Bronchial epithelial cell (primary cell): ENCODE measurements around the gene DOHH. TPM values are rescaled to one million over a fixed set of nuclear protein-coding genes. Genes with fewer than 3 reads are reported as not detected.
"Not testable (repeated sequence)": the region's sequence is repeated elsewhere in the genome, so short reads cannot be mapped to it uniquely, and the experiment has no call there.

ENCODE experiments used
- DNase-seq: peaks from one replicate; pipeline ENCODE4 v3.0.0-alpha.2; 2010; ENCODE audit warnings: low read depth
- FAIRE-seq: peaks from 2 replicates; lab custom pipeline; 2011; peaks lifted over from hg19 to GRCh38; lab: Jason Lieb, UNC
- H3K27me3 ChIP-seq: 2 replicates; pipeline ENCODE4 v1.5.1; 2011; ENCODE audit warnings: low read length; ENCODE audit not compliant: control insufficient read depth, insufficient read depth
- H3K36me3 ChIP-seq: 2 replicates; pipeline ENCODE4 v1.5.1; 2011; ENCODE audit warnings: low read length; ENCODE audit not compliant: control insufficient read depth, insufficient read depth
- H3K4me3 ChIP-seq: 2 replicates; pipeline ENCODE4 v1.5.1; 2011; ENCODE audit warnings: mild to moderate bottlenecking, low read depth, low read length, control low read depth
- CTCF ChIP-seq: IDR thresholded peaks from 2 replicates; pipeline ENCODE4 v1.5.1; 2011; ENCODE audit warnings: mild to moderate bottlenecking, moderate library complexity, low read length, control low read depth, inconsistent platforms; ENCODE audit not compliant: insufficient read depth, severe bottlenecking
- total RNA-seq: library from RNA; depleted of rRNA; stranded (reverse); fragments of >200 nt; gene quantifications from 2 replicates; pipeline ENCODE4 v1.2.1, GENCODE V29; 2014

The DOHH gene
- total RNA-seq, 1 donor from 2014 or later = 17.1 TPM

GRCh38 chr19:3452171-3452941, 48.1 kb downstream of the DOHH start:
- H3K36me3 ChIP-seq = peaks cover 44% of the 10 kb centered on the region
- no peak for DNase-seq
- no peak overlapping the region for H3K4me3 ChIP-seq
- FAIRE-seq = no peak
- H3K27me3 ChIP-seq = no peaks in the 10 kb centered on the region
- no peak for TF ChIP-seq CTCF

GRCh38 chr19:3451451-3451866, 49.0 kb downstream of the DOHH start:
- H3K36me3 ChIP-seq = peaks cover 37% of the 10 kb centered on the region
- no peak for TF ChIP-seq CTCF
- no peak for DNase-seq
- no peak overlapping the region for H3K4me3 ChIP-seq
- FAIRE-seq = no peak
- H3K27me3 ChIP-seq = no peaks in the 10 kb centered on the region

GRCh38 chr19:3450796-3451411, 49.6 kb downstream of the DOHH start:
- FAIRE-seq (no peak), DNase-seq (peak; percentile 95)
- H3K4me3 ChIP-seq = no peak overlapping the region
- TF ChIP-seq CTCF = no peak
- peaks cover 41% of the 10 kb centered on the region for H3K36me3 ChIP-seq
- no peaks in the 10 kb centered on the region for H3K27me3 ChIP-seq

GRCh38 chr19:3448616-3449334, 51.7 kb downstream of the DOHH start:
- Histone ChIP-seq H3K4me3 (no peak overlapping the region), H3K27me3 (no peaks in the 10 kb centered on the region), H3K36me3 (peaks cover 39% of the 10 kb centered on the region)
- no peak for FAIRE-seq
- TF ChIP-seq CTCF = no peak
- DNase-seq = no peak

GRCh38 chr19:3446657-3447056, 53.8 kb downstream of the DOHH start:
- DNase-seq, FAIRE-seq, H3K27me3 ChIP-seq, H3K4me3 ChIP-seq: not testable (repeated sequence)
- H3K36me3 ChIP-seq = peaks cover 36% of the 10 kb centered on the region

GRCh38 chr19:3444695-3445234, 55.7 kb downstream of the DOHH start:
- no peak for TF ChIP-seq CTCF
- no peak for DNase-seq
- peak; percentile 98 for FAIRE-seq
- Histone ChIP-seq H3K4me3 (no peak overlapping the region), H3K27me3 (no peaks in the 10 kb centered on the region), H3K36me3 (peaks cover 37% of the 10 kb centered on the region)
